Putamen (tissue), 1 donor: ENCODE measurements around the gene PHGDH.

ENCODE experiments used
- DNase-seq: peaks from one replicate; pipeline ENCODE4 v3.0.0-alpha.2; 2016; ENCODE audit warnings: low spot score

The PHGDH gene

DNA sequence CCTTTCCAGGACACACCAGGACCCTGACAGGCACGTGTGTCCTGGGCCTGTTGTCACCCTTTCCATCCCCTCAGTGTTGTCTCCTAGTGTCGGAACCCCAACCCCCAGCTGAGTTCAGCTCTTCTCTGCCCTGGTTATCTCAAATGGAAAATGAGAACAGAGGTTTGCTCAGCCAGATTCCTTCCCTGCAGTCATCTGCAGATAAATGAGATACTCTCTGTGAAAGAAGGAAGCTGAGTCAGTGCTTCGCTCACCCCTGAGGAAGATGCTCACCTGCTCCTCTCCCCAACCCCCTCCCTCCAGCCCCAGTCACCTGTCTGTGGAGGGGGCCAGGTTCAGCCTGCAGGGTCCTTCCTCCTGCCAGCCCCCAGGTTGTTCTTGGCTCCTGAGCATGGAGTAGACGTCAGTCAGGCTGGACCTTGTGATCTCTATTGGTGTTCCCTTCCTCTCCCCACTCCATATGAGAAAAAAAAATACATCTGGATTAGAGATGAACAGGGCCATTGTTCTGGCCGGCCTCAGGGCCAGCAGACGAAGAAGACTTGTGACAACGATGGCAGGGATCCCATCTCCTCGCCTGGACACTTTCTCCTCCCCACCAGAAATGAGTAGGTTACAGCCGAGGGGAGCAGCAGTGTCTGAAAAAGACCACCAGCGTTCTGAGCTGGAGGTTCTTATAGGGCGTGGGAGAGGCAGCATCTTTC lies 20.9 kb downstream of the PHGDH start:
- peak; percentile 90 for DNase-seq

DNA sequence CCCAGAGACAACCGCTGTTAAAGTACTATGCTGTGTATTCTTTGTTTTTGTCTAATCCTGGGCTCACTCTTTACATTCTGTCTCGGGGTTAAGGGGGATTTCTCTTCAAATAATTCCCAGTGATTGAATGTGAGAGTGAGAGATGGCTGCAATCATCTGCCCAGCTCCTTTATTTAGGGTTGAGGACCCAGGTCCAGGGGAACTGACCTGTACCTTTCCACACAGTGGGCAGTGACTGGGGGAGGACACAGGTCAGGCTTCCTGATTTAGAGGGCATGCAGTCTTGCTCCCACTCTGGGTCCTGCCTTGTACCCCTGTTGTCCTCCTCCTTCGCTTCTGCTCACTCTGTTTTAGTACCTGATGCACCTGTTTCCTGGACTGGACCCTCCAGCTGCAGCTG lies 22.0 kb downstream of the PHGDH start:
- no peak for DNase-seq

DNA sequence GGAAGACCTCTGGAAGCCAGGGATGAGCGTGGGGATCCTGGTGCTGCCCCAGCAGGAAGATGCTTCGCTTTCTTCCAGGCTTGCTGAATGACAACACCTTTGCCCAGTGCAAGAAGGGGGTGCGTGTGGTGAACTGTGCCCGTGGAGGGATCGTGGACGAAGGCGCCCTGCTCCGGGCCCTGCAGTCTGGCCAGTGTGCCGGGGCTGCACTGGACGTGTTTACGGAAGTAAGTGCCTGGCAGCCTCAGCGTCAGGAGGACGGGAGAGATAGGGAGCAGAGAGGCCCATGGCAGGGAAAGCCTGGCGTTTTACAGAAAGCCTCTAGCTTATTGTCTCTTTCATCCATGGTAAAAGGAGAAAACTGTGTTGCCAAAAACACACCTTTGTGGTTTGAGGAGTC lies 23.5 kb downstream of the PHGDH start:
- DNase-seq, result no peak

DNA sequence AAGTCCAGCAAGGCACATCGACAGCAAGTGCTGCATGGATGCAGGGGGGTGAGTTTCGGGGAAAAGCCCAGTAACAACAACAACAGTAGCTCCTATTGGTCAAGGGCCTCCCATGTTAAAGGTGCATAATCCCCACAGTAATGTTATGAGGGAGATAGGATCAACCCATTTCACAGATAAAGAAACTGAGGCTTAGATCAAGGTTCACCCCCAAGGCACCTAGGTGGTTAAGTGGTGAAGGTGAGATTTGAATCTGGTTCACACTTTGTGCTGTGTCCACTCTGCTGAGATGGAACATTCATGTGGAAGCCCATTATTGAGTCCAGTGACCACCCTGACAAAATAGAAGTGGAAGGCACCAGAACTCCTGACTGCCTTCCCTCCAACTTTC lies 24.9 kb downstream of the PHGDH start:
- DNase-seq, result no peak

DNA sequence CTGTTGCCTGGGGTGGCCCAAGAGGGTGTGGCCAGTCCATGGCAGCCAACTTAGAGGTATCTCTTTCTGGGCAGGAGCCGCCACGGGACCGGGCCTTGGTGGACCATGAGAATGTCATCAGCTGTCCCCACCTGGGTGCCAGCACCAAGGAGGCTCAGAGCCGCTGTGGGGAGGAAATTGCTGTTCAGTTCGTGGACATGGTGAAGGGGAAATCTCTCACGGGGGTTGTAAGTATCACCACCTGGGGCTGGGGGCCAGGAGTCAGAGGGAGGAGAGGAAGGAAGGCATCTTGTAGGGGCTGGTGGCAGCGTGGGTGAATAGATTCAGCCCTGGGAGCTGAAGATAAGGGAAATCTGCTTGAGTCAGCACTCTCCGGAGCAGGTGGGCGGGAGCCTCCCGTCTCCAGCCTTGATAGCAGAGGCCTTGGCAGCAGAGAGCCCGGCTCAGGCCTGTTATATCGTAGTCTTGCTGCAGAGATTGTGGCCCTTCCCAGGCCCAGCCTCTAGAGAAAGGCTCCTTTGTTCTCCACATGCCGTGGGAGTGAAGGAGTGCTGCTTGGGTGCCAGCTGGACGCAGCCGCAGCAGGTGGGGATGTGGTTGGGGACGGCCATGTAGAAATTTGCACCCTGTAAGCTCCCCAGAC lies 25.4 kb downstream of the PHGDH start:
- DNase-seq, result peak; percentile 81

DNA sequence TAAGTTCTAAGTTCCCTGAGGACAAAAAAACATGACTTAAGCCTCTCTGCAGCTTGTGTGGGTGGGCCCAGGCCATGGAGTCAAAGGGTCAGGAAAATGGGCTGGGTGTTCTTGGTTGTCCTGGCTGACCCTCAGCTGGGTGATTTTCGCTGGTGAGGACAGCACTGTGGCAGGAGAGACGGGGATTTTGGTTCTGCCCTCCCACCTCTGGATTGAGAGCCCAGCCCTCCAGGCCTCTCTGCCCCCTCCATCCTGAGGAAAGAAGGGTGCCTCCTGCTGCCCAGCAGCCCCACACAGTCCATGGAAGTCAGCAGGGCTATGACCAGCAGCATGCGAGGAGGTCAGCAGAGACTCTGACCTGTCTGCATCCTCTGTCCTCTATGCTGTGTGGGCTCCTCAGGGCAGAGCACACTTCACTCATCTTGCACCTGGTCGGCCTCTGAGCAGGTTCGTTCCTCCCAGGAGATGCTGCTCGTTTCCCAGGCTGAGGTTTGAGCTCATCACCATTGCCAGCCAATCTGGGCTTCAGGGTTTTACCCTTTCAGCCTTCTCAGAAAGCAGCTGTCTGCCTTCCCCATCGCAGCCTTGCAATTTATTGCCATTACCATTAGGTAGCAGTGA lies 26.5 kb downstream of the PHGDH start:
- DNase-seq, result no peak

DNA sequence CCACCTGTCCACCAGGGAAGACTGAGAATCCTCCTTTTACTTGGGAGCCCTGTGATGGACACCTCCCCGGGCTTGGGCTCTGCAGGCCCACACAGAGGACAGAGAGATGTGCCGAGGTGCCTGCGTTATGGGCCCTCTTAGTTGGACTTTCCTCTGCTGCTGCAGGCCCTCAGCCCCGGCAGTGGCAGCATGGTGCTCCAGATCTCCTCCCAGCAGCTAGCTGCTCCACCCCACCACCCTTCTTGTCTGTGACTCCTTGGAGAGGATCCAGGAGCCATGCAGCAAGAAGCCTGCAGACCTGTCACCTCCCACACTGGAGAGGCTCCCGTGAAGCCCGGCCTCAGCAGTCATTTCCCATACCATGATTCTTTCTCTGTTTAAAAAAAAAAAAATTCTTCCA lies 27.4 kb downstream of the PHGDH start:
- no peak for DNase-seq

DNA sequence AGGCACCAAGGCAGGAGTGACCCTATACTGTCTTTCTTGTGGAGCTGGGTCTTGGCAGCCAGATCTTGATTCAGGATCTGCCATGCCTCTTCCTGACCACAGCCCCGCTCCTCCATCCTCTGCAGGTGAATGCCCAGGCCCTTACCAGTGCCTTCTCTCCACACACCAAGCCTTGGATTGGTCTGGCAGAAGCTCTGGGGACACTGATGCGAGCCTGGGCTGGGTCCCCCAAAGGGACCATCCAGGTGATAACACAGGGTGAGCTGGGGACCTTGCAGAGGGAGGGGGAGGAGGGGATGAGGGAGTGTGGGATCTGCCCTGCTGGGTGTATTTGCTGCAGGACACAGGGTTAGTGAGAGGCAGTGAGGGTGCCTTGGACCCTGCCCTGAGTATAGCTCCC lies 28.5 kb downstream of the PHGDH start:
- DNase-seq, result no peak

DNA sequence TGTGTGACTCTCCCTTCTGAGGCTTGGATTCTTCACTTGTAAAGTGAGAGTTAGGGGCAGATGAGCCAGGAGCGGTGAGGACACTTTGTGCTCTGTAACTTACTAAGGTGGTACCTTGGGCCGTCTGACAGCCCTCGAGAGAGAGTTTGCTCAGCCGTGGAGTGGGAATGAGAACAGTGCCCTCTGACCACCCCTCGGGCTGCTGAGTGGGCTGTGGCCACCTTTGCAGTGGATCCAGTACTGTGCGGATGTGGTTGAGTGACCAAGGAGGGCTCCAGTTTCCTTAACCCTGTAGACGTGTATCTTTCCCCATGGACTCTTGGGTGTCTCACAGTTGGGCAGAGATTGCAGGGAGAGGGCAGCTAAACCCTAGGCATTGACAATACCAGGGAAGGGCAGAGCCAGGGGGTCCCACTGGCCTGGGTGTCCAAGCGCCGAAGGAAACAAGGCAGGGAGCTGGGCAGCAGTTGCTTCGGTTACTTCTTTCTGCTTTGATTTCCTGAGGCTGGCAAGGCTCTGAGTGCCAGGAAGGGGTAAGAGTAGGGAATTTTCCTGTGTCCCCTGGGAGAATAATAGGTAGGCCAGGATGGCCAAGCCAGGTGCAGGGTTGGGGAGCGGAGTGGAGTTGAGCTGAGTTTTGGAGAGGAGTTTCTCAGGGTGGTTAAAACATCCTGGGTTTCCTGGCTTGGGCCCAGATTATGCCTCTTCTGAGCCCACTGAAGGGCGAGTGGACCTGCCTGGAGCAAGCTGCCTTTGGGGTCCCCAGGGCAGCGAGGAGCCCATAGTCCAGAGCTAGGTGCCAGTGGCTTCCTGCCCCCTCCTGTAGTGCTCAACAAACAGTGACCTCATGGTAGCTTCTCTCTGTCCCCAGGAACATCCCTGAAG lies 29.4 kb downstream of the PHGDH start:
- no peak for DNase-seq

DNA sequence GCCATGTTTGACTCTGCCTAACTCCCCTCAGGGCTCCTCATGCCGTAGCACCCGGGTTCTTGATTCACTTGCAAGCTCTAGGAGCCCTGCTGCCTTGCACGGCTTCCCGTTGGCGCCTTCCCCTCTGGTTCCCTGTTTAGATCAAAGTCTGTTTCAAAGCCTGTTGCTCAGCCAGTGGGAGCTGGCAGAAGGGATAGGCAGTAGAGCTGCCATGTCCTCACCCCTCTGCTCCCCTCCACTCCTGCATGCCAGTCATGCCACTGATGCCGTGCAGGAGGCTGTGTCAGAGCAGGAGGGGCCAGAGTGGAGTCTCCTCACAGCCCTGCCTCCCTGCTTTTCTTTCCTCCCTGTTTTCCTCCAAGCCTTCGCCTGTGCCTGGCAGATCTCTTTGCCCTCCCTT lies 30.5 kb downstream of the PHGDH start:
- no peak for DNase-seq

DNA sequence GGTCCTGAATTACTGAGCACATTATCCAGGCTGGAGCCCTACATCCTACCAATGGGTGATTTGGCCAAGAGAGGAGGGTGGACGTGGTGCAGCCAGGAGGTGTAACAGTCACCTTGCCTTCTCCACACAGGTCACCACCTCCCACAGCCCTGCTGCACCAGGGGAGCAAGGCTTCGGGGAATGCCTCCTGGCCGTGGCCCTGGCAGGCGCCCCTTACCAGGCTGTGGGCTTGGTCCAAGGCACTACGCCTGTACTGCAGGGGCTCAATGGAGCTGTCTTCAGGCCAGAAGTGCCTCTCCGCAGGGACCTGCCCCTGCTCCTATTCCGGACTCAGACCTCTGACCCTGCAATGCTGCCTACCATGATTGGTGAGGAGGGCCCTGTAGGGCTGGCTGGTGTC lies 30.9 kb downstream of the PHGDH start:
- no peak for DNase-seq

DNA sequence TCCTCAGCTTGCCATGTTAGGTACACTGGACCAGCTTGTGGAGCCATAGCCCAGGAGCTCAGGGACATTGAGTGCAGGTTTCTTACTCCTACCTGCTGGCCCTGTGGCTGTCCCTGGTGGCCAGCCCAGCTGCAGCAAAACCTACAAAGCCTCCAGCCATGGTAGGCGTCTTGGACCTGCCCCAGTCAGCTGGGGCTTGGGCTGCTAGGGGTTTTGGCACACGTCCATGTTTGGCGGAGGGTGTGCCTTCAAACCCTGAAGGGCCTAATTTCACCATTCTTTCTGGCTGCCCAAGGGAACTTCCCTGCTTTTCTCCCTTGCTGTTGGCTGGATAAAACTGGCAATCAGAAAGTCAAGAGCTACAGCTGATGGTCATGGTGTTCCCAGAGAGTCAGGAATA lies 31.6 kb downstream of the PHGDH start:
- no peak for DNase-seq

DNA sequence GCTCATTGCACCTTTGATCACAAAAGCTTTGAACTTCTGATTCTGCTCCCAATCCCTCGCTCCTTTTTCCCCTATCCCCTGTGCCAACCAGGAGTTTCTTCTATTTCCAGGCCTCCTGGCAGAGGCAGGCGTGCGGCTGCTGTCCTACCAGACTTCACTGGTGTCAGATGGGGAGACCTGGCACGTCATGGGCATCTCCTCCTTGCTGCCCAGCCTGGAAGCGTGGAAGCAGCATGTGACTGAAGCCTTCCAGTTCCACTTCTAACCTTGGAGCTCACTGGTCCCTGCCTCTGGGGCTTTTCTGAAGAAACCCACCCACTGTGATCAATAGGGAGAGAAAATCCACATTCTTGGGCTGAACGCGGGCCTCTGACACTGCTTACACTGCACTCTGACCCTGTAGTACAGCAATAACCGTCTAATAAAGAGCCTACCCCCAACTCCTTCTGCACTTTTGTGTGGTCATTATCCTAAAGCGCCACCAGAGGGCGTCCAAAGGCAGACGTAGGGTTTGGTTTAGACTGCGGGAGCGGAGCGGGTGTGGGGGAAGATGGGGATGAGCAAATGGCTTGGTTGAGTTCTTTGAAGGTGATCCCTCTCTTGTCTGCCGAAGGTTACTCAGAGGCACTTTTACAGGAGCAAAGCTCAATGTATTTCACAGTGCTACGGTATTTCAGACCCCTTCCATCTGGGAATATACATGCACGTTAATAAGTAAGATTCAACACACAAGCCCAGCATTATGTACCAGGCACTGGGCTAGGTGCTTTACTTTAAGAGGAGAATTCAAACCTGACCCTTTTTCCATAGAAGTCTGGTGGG lies 32.3 kb downstream of the PHGDH start:
- DNase-seq, result peak; percentile 72

DNA sequence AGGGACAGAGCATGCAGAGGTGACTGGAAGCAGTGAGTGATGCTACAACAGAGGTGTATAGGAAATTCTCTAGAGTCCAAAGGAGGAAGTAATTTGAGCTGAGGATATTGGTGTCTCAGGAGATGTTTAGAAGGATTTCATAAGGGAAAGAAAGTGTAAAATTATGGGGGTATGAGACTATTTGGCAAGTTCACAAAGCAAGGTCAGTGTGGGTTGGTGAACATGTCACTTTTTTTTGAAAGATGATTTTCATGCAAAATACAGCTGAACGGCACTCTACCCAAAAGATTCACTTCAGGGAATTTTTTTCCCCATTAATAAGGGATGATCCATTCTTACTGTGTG lies 32.8 kb downstream of the PHGDH start:
- no peak for DNase-seq

DNA sequence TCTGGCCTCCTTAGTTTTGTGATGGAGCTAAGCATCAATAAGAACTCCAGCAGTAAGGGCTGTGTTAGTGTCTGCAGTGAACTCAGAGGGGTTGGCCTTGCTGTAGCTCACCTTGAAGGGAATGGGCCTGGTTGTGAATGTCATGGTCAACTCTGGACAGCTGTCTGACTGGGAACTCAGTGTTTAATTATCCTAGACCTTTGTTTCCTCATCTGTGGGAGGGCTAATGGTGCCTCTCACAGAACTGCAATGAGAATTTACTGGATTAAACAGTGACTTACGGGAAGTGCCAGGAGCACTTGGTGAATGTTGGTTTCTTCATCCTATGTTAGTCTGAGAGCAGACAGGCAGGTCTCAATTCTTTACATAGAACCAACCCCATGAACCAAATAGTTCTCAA lies 33.3 kb downstream of the PHGDH start:
- DNase-seq, result no peak

DNA sequence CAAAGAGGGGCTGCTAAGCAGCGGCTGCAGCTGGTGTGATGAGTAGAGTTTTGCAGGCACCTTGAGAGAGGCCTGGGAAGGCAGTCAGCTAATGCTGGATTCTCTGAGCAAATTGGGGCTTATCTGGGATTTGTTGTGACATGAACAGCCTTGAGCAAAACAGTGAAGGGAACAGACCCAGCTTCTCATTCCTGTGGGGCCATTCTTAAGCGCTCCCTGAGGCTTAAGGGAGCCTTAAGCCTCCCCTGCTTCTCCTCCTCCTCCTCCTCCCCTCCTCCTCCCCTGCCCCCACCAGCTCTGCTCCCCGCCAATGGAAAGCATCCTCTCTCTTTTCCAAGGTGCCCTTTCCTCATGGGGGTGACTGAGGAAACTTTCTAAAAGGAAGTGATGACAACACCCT lies 35.7 kb downstream of the PHGDH start:
- DNase-seq, result no peak

DNA sequence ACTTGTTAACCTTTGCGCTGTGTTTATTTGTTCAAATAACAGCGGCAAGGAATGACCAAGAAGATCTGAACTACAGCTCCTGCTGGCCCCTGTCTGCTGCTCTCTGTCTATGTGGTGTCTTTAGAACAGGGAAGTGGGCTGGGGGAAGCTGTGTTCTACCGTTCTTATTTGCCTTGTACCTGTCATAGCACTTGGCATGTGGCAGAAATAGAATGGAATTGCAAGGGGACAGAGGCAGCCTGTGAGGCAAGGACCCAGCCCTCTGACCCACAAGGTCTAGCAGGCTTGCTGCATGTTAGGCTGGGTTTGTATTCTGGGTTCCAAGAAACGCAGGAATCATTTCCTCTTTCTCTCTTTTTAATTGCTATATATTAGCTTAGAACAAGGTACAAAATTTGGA lies 36.3 kb downstream of the PHGDH start:
- no peak for DNase-seq

DNA sequence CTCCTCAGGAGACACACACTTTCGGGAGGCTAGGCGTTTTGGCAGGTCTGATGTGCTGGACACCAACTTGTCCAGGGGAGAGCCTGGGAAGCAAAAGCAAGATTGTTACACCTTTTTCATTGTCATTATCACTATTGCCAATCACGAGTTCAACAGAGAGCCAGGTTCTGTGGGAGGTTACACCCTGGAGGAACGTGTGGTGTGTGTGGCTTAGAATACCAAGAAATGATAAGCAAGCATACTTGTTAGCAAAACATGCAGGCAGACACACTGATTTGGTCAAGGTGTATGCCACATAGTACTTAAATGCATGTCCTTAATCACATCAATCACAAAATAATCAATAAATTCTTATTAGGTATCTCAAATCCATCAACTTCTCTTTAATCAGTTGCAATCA lies 40.9 kb downstream of the PHGDH start:
- DNase-seq, result no peak

DNA sequence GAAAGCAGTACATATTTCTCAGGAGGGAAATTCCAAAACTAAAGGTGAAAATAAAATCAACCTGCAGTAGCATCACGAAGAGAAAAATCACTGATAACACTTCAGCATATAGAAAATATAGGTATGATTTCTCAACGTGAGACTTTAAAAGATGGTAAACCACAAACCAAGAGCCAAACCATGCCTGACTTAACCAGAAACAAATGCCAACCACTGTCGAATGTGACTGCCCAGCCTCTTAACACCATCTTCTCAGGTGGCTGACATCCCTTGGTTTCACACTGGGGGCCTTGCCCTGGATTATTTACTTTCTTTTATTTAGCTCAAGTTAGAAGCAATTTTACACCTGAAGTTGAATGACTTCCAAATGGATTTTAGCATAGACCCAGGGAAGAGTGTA lies 46.9 kb downstream of the PHGDH start:
- no peak for DNase-seq

DNA sequence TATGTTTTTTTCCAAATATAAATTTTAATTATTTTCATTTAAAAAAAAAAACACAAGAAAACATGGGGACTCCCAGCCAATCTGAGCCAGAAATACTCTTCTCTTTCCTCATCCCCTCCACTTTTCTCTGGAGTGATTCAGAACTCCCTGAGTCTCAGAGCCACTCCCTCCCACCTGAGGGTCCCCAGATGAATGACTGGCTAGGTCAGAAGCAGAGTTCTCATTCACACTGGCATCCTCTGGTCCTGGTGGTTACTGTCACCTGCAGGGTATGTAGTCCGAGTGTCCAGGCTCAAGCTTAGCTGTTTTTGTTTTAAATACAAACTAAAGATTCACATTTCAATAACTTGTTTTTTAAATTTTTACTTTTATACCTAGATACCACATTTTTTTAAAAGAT lies 50.7 kb downstream of the PHGDH start:
- DNase-seq, result no peak

DNA sequence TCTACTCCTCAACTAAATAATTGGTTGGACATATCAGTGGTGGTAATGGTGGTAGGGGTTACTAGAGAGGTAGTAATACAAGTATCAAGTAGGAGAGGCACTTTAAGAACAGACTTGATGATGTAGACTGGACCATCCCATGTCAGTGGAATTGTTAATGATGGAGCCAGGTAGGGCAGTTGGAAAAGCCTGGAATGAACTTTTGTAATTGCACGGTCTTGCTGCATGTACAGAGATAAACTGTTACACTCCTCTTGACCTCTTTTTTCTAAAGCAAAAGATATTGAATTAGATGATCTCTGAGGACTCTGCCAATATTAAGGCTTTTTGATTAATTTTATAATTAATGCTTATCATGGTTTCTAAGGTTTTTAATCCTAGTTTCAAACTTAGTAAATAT lies 51.2 kb downstream of the PHGDH start:
- DNase-seq, result no peak

DNA sequence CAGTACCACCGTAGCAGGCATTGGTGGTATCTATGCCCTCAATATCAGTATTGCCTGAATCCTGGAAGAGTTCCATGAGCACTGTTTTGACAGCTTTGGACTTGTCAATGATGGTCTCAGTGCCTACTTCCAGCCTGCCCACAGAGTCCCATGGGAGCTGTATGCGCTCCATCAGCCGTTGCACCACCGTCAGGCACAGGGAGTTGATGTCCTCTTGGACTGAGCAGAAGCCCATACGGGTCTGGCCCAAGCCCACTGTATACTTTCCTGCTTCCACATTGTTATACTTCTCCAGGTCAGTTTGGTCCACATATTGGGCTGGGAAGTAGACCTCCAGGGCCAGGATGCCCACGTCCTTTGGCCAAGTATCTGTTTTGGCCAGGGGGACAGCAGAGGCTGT lies 52.5 kb downstream of the PHGDH start:
- DNase-seq, result no peak
